ENCODE data around the gene RTL9. TPM values are rescaled to one million over a fixed set of nuclear protein-coding genes. Genes with fewer than 3 reads are reported as not detected.

RTL9 gene
- total RNA-seq, 2 donors from 2014 or later, result 0.07 to 0.27 TPM

GRCh38 chrX:110346681-110347080 is 12.0 kb upstream of the RTL9 start:
- no peak for TF ChIP-seq CTCF (IDR thresholded peaks at IDR 0.05)
- Histone ChIP-seq H3K9me3 (no peaks in the 10 kb centered on the region), H3K27me3 (replicated peaks; ENCODE audit: insufficient read depth) (no peaks in the 10 kb centered on the region), H3K36me3 (no peaks in the 10 kb centered on the region), H3K4me1 (ENCODE audit: control insufficient read depth in 1 of 2, low read depth in 2 of 2) (no peaks in the 10 kb centered on the region), H3K4me3 (no peak overlapping the region), H3K27ac (no peak overlapping the region)
- ATAC-seq (ENCODE audit: insufficient number of reproducible peaks, low FRiP score, low read depth), result no peak
- no peak for DNase-seq (ENCODE audit: low spot score)

DNA sequence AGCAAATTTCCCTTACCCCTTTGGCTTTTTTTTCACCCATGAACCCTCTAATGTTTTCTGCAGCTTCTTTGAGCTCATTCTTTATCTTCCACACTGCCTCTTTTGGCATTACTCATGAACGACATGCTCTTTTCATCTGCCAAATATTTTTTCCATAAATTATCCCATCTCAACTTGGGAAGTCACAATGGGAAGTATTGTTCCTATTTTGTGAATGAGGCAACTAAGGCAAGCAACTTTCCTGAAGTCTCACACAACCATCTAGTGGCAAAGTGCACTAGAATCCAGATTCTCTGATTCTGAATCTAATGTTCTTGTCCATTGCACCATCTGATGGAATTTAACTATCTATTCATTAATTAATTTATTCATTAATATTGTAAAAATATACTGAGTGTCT is 625 bp downstream of the RTL9 start:
- Histone ChIP-seq H3K27ac (no peak overlapping the region), H3K36me3 (no peaks in the 10 kb centered on the region), H3K9me3 (no peaks in the 10 kb centered on the region), H3K4me3 (no peak overlapping the region), H3K4me1 (ENCODE audit: control insufficient read depth in 1 of 2, low read depth in 2 of 2) (no peaks in the 10 kb centered on the region), H3K27me3 (replicated peaks; ENCODE audit: insufficient read depth) (no peaks in the 10 kb centered on the region)
- ATAC-seq (ENCODE audit: insufficient number of reproducible peaks, low FRiP score, low read depth), result no peak
- no peak for DNase-seq (ENCODE audit: low spot score)
- TF ChIP-seq CTCF (IDR thresholded peaks at IDR 0.05), result no peak

DNA sequence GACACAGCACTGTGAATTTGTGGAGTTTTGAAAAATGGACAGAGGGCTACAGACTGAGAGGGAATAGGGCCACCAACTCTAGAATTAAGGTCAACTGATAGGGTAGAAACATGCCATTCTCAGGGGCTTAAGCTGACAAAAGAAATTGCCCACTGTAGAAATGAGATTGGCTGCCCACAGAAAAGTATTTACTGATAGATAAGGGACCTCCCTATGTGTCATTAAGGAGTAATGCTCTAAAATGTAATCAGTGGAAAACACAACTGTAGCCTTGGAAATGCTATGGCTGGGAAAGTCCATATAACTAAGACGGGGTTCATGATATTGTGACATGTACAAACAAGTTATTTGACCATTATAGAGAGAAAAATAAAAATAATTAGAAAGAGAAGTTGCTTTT is 4.6 kb downstream of the RTL9 start:
- Histone ChIP-seq H3K4me1 (ENCODE audit: control insufficient read depth in 1 of 2, low read depth in 2 of 2) (no peaks in the 10 kb centered on the region), H3K36me3 (no peaks in the 10 kb centered on the region), H3K27me3 (replicated peaks; ENCODE audit: insufficient read depth) (no peaks in the 10 kb centered on the region), H3K4me3 (no peak overlapping the region), H3K27ac (no peak overlapping the region), H3K9me3 (no peaks in the 10 kb centered on the region)
- no peak for TF ChIP-seq CTCF (IDR thresholded peaks at IDR 0.05)
- DNase-seq (ENCODE audit: low spot score) (no peak), ATAC-seq (ENCODE audit: insufficient number of reproducible peaks, low FRiP score, low read depth) (no peak)

DNA sequence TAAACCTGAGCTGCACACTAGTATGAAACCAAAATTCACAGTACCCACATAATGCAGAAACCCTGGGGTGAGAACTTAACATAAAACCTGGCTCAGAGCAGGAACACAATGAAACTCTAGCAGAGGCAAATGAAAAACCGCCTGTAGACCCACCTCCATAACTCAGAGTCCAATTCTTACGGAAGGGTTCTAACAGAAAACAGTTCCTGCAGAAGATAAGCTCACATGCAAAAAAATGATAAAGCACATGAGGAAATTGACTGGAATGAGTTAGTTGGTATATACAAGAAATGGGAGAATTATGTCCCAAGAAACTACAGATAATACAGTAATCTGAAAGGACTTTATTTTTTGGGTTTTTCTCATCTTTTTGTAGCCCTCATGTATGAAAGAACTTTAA is 14.7 kb downstream of the RTL9 start:
- Histone ChIP-seq H3K4me1 (ENCODE audit: control insufficient read depth in 1 of 2, low read depth in 2 of 2) (no peaks in the 10 kb centered on the region), H3K27ac (no peak overlapping the region), H3K9me3 (no peaks in the 10 kb centered on the region), H3K36me3 (no peaks in the 10 kb centered on the region), H3K27me3 (replicated peaks; ENCODE audit: insufficient read depth) (no peaks in the 10 kb centered on the region), H3K4me3 (no peak overlapping the region)
- DNase-seq (ENCODE audit: low spot score) (no peak), ATAC-seq (ENCODE audit: insufficient number of reproducible peaks, low FRiP score, low read depth) (no peak)
- no peak for TF ChIP-seq CTCF (IDR thresholded peaks at IDR 0.05)

DNA sequence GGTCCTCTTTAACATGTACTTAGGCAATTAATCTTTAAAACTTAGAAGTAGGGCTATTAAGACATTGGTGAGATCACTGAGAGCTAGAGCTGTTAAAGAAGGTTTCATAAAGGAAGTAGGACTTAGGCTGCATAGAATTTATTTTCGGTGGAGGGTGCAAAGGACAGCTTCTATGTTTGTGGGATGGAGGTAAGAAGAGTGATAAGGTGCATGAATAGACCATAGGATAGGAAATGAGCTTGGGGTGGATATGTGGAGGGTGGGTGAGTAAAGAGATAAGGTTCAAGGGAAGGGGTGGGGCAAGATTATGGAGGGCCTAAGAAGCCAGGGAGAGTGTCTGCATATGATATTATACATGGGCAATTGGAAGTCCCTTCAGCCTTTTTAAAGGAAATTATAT is 15.9 kb downstream of the RTL9 start:
- no peak overlapping the region for H3K4me3 ChIP-seq
- DNase-seq (ENCODE audit: low spot score) (no peak), ATAC-seq (ENCODE audit: insufficient number of reproducible peaks, low FRiP score, low read depth) (no peak)
- no peaks in the 10 kb centered on the region for H3K27me3 ChIP-seq (replicated peaks; ENCODE audit: insufficient read depth)
- H3K9me3 ChIP-seq, result no peaks in the 10 kb centered on the region
- H3K36me3 ChIP-seq, result no peaks in the 10 kb centered on the region
- H3K27ac ChIP-seq, result no peak overlapping the region
- H3K4me1 ChIP-seq (ENCODE audit: control insufficient read depth in 1 of 2, low read depth in 2 of 2), result no peaks in the 10 kb centered on the region
- no peak for TF ChIP-seq CTCF (IDR thresholded peaks at IDR 0.05)

Data from thoracic aorta (tissue), 2 donors.